OCI-LY7 (cell line): ENCODE results near the gene TXNL4B. TPM values are rescaled to one million over a fixed set of nuclear protein-coding genes. Genes with fewer than 3 reads are reported as not detected.

ENCODE experiments used
- BruUV-seq: library from RNA; stranded (reverse); fragments of 400-500 nt; replicated peaks from 2 replicates; lab custom pipeline; 2021; lab: Mats Ljungman, UMichigan
- CTCF ChIA-PET: fragments of 300-600 bp; sonication (Branson Sonifier 250); formaldehyde crosslinking; loops from one replicate; lab custom pipeline; 2022; ENCODE audit warnings: antibody characterized with exemption; ENCODE audit not compliant: unreplicated experiment; lab: Charles Lee
- POLR2A ChIA-PET: fragments of 300-600 bp; sonication (Branson Sonifier 250); formaldehyde crosslinking; loops from one replicate; lab custom pipeline; 2022; ENCODE audit warnings: antibody characterized with exemption; lab: Charles Lee
- DNase-seq: peaks from one replicate; pipeline ENCODE4 v3.0.0-alpha.2; 2015; ENCODE audit warnings: low spot score
- H2AFZ ChIP-seq: fragments of 200-600 bp; sonication (generic), shearing (Covaris generic); 2 replicates; pipeline ENCODE4 v1.6.1; 2014; ENCODE audit warnings: mild to moderate bottlenecking, antibody characterized with exemption, low read length, moderate library complexity
- H3K27ac ChIP-seq: fragments of 200-600 bp; sonication (generic); 2 replicates; pipeline ENCODE4 v1.5.1; 2014; ENCODE audit warnings: mixed run types, low read depth, mild to moderate bottlenecking, moderate library complexity, low read length, inconsistent platforms; ENCODE audit not compliant: poor library complexity, severe bottlenecking
- H3K36me3 ChIP-seq: fragments of 200-600 bp; sonication (generic); 2 replicates; pipeline ENCODE4 v1.6.1; 2014; ENCODE audit warnings: mild to moderate bottlenecking, antibody characterized with exemption, low read length, moderate library complexity, mixed read lengths; ENCODE audit not compliant: insufficient read depth
- H3K4me1 ChIP-seq: fragments of 200-600 bp; sonication (generic); 2 replicates; pipeline ENCODE4 v1.5.1; 2014; ENCODE audit warnings: mild to moderate bottlenecking, low read length; ENCODE audit not compliant: insufficient read depth, poor library complexity, severe bottlenecking
- H3K4me2 ChIP-seq: fragments of 200-600 bp; sonication (generic); 2 replicates; pipeline ENCODE4 v1.6.1; 2014; ENCODE audit warnings: mild to moderate bottlenecking, low read length
- H3K4me3 ChIP-seq: fragments of 200-600 bp; sonication (generic); 2 replicates; pipeline ENCODE4 v1.5.1; 2014; ENCODE audit warnings: mild to moderate bottlenecking, low read depth, low read length; ENCODE audit not compliant: poor library complexity, severe bottlenecking
- H3K79me2 ChIP-seq: fragments of 200-600 bp; sonication (generic); 2 replicates; pipeline ENCODE4 v1.6.1; 2016; ENCODE audit warnings: low read depth, mild to moderate bottlenecking, low read length, moderate library complexity, mixed read lengths; ENCODE audit not compliant: insufficient read depth
- H3K9me2 ChIP-seq: fragments of 200-600 bp; sonication (generic); 2 replicates; pipeline ENCODE4 v1.6.1; 2016; ENCODE audit warnings: mild to moderate bottlenecking, low read length, mixed read lengths; ENCODE audit not compliant: insufficient read depth
- H3K9me3 ChIP-seq: fragments of 200-600 bp; sonication (generic); 2 replicates; pipeline ENCODE4 v1.6.1; 2014; ENCODE audit warnings: mild to moderate bottlenecking, mixed run types, low read length, mixed read lengths
- H4K20me1 ChIP-seq: fragments of 200-600 bp; sonication (generic); 2 replicates; pipeline ENCODE4 v1.6.1; 2014; ENCODE audit warnings: mild to moderate bottlenecking, antibody characterized with exemption, low read length, moderate library complexity, mixed read lengths; ENCODE audit not compliant: insufficient read depth
- CTCF ChIP-seq: fragments of 200-600 bp; sonication (generic); conservative IDR thresholded peaks from 2 replicates; pipeline ENCODE4 v1.5.1; 2014; ENCODE audit warnings: mild to moderate bottlenecking, antibody characterized with exemption, low read length, moderate library complexity, mixed read lengths
- EZH2phosphoT487 ChIP-seq: fragments of 200-600 bp; sonication (generic); IDR thresholded peaks from 2 replicates; pipeline ENCODE4 v1.6.1; 2018; ENCODE audit warnings: low read depth, borderline replicate concordance, mild to moderate bottlenecking, mixed run types, antibody characterized with exemption, low read length, moderate library complexity, mixed read lengths
- intact Hi-C: fragments of 100-400 bp; cut with micrococcal nuclease; formaldehyde crosslinking; loops from one replicate; pipeline ENCODE4 v1.10.0; 2022; ENCODE audit not compliant: unreplicated experiment
- total RNA-seq, 2 experiments: library from RNA; depleted of rRNA in 1 of 2; stranded (reverse); fragments of >200 nt in 1 of 2; shearing (Covaris generic) in 1 of 2; gene quantifications; 2 replicates each; pipeline ENCODE4 v1.2.3, GENCODE V29; 2014 to 2022

TXNL4B gene
- total RNA-seq, 2 experiments from 2014 or later = 7.9 to 14.5 TPM

DNA sequence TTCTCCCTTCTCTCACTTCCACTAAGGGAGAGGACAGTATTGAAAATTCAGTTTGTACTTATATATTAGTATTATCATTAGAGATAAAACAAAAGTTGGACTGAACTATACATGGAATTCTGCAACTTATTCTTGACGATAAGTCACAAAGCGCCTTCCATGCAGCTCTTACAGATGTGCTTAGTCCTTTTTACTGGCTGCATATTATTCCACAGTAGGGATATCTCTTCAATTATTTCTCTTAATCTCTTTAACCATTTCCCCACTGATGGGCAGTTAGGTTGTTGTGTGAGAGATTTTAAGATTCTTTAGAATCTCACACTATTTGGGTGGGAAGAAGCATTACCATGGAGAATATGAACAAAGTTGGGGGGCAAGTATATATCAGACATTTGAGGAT, 46.5 kb upstream of the TXNL4B start:
- CTCF ChIA-PET = no interaction called here
- no TSS peak for BruUV-seq

DNA sequence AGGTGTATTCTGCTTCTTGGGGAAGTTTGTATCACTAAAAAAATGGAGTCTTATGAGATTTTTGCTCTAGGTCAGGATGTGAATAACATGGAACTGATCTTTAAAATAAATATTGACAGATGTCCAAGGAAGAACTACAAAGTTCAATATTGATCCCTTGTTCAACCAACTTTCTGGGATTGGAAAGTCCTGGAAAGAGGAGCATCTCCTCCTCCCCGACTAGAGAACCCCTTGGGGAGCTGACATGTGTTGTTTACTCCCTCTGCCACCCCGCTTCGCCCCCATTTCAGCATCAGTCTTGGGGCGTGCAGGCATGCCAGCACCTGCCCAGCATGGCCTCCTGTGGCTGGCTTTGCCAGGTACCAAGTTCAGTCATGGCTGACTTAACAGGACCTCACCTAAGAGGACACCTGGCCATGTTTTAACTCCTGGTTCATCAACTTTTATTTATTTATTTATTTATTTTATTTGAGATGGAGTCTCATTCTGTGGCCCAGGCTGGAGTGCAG, 44.7 kb upstream of the TXNL4B start:
- Histone ChIP-seq H2AFZ (no peak overlapping the region), H3K27ac (no peak overlapping the region), H4K20me1 (no peaks in the 10 kb centered on the region), H3K4me1 (no peaks in the 10 kb centered on the region), H3K9me3 (no peaks in the 10 kb centered on the region), H3K4me3 (no peak overlapping the region), H3K4me2 (no peak overlapping the region), H3K36me3 (no peaks in the 10 kb centered on the region), H3K79me2 (no peaks in the 10 kb centered on the region), H3K9me2 (no peaks in the 10 kb centered on the region)
- POLR2A ChIA-PET = interaction anchor here (1.4 kb wide), 1 partner anchor 13 kb away, joined by 6 read pairs; no protein-coding TSS in a partner anchor
- DNase-seq = no peak
- no peak for TF ChIP-seq EZH2phosphoT487
- no peak for TF ChIP-seq CTCF
- CTCF ChIA-PET = no interaction called here
- intact Hi-C loops = no loop called here
- no TSS peak for BruUV-seq

More for the DNA sequence above, 46.5 kb upstream of the TXNL4B start:
- TF ChIP-seq CTCF = no peak
- TF ChIP-seq EZH2phosphoT487 = no peak
- DNase-seq = no peak
- H3K9me2 ChIP-seq = no peaks in the 10 kb centered on the region
- no peak overlapping the region for H3K4me3 ChIP-seq
- POLR2A ChIA-PET = no interaction called here
- H3K4me1 ChIP-seq = no peaks in the 10 kb centered on the region
- intact Hi-C loops = no loop called here
- no peaks in the 10 kb centered on the region for H3K36me3 ChIP-seq
- H3K9me3 ChIP-seq = no peaks in the 10 kb centered on the region
- H4K20me1 ChIP-seq = no peaks in the 10 kb centered on the region
- H3K27ac ChIP-seq = no peak overlapping the region
- H3K79me2 ChIP-seq = no peaks in the 10 kb centered on the region
- H3K4me2 ChIP-seq = no peak overlapping the region
- no peak overlapping the region for H2AFZ ChIP-seq

- CTCF ChIA-PET = no interaction called here
- H3K4me2 ChIP-seq = no peak overlapping the region
- no peaks in the 10 kb centered on the region for H3K79me2 ChIP-seq
- H3K9me2 ChIP-seq = no peaks in the 10 kb centered on the region
- intact Hi-C loops = no loop called here
- no peaks in the 10 kb centered on the region for H3K4me1 ChIP-seq
- POLR2A ChIA-PET = interaction anchor here (0.6 kb wide), 1 partner anchor 1494 kb away, joined by 6 read pairs; no protein-coding TSS in a partner anchor
- BruUV-seq = no TSS peak
- H3K27ac ChIP-seq = no peak overlapping the region
- H3K9me3 ChIP-seq = no peaks in the 10 kb centered on the region
- H3K36me3 ChIP-seq = no peaks in the 10 kb centered on the region
- DNase-seq = no peak
- H3K4me3 ChIP-seq = no peak overlapping the region
- H2AFZ ChIP-seq = no peak overlapping the region
- no peaks in the 10 kb centered on the region for H4K20me1 ChIP-seq
- TF ChIP-seq CTCF = no peak
- TF ChIP-seq EZH2phosphoT487 = no peak
Observed at GRCh38 chr16:72137380-72138063, 44.1 kb upstream of the TXNL4B start.
